Thoracic aorta (tissue), 2 donors: Measurements from ENCODE around the gene RGS1. TPM values are rescaled to one million over a fixed set of nuclear protein-coding genes. Genes with fewer than 3 reads are reported as not detected.
A peak's percentile ranks its signal among the peaks of the same experiment; 100 is the strongest.

Experiments
- ATAC-seq: fragments of 150-250 bp; one replicate; pipeline ENCODE4 v1.8.0; 2017; ENCODE audit warnings: low read depth; ENCODE audit not compliant: insufficient number of reproducible peaks, low FRiP score
- DNase-seq: peaks from one replicate; pipeline ENCODE4 v3.0.0-alpha.2; 2020; ENCODE audit warnings: low spot score
- H3K27ac ChIP-seq, 2 donors: fragments of 200-600 bp; sonication (generic); 1 replicate in 1 of 2; 2 replicates in 1 of 2; pipeline ENCODE4 v1.5.1; 2016; ENCODE audit warnings: mild to moderate bottlenecking in 2 of 2, moderate library complexity in 2 of 2
- H3K27me3 ChIP-seq: fragments of 200-600 bp; sonication (generic); replicated peaks from 2 replicates; pipeline ENCODE4 v1.6.0; 2016; ENCODE audit warnings: mild to moderate bottlenecking; ENCODE audit not compliant: insufficient read depth
- H3K36me3 ChIP-seq: fragments of 200-600 bp; sonication (generic); one replicate; pipeline ENCODE4 v1.5.1; 2016
- H3K4me1 ChIP-seq, 2 donors: fragments of 200-600 bp; sonication (generic); 1 replicate in 1 of 2; 2 replicates in 1 of 2; pipeline versions ENCODE4 v1.5.1 to v1.6.0; 2016; ENCODE audit warnings: low read depth in 2 of 2, mild to moderate bottlenecking in 1 of 2; ENCODE audit not compliant: control insufficient read depth in 1 of 2
- H3K4me3 ChIP-seq: fragments of 200-600 bp; sonication (generic); 2 replicates; pipeline ENCODE4 v1.5.1; 2016; ENCODE audit warnings: mild to moderate bottlenecking
- H3K9me3 ChIP-seq: fragments of 200-600 bp; sonication (generic); 2 replicates; pipeline ENCODE4 v1.5.1; 2016
- total RNA-seq, 2 donors: library from RNA; depleted of rRNA; stranded (reverse); fragments of >200 nt; gene quantifications; one replicate each; pipeline versions ENCODE4 v1.1.0 to v1.2.3, GENCODE V29; 2016
- TF ChIP-seq, protein P1 (sequence below): fragments of 200-600 bp; sonication (generic); IDR thresholded peaks from one replicate; pipeline ENCODE4 v1.5.1; 2019; ENCODE audit warnings: antibody characterized with exemption

RGS1 gene
- total RNA-seq, 2 donors from 2014 or later, result 54.0 to 127 TPM

DNA sequence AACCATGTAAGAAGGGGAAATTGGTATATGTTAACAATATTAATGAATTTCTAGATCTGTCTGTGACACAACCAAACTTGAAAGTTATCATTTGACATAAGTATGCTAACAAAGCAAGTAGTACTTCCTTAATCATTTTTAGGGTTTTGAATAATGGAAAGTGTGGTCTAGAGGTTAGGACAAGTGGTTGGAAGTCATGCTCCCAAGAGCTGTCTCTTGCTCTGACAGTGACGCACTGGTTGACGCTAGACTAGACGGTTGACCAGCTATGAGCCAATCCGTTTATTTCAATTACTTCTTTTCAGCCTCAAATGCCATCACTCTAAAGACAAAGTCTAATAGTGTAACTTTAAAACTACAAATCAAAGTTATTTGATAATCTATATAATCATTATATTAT is 20.7 kb upstream of the RGS1 start:
- Histone ChIP-seq H3K36me3 (no peaks in the 10 kb centered on the region), H3K9me3 (no peaks in the 10 kb centered on the region), H3K4me3 (no peak overlapping the region), H3K4me1 (peaks cover 18 to 32% of the 10 kb centered on the region in 2 donors), H3K27me3 (no peaks in the 10 kb centered on the region), H3K27ac (peak overlapping the region in 1 of 2 donors; percentile 46)
- ATAC-seq, result no peak
- no peak for DNase-seq
- TF ChIP-seq, protein P1, sequence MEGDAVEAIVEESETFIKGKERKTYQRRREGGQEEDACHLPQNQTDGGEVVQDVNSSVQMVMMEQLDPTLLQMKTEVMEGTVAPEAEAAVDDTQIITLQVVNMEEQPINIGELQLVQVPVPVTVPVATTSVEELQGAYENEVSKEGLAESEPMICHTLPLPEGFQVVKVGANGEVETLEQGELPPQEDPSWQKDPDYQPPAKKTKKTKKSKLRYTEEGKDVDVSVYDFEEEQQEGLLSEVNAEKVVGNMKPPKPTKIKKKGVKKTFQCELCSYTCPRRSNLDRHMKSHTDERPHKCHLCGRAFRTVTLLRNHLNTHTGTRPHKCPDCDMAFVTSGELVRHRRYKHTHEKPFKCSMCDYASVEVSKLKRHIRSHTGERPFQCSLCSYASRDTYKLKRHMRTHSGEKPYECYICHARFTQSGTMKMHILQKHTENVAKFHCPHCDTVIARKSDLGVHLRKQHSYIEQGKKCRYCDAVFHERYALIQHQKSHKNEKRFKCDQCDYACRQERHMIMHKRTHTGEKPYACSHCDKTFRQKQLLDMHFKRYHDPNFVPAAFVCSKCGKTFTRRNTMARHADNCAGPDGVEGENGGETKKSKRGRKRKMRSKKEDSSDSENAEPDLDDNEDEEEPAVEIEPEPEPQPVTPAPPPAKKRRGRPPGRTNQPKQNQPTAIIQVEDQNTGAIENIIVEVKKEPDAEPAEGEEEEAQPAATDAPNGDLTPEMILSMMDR, result no peak

DNA sequence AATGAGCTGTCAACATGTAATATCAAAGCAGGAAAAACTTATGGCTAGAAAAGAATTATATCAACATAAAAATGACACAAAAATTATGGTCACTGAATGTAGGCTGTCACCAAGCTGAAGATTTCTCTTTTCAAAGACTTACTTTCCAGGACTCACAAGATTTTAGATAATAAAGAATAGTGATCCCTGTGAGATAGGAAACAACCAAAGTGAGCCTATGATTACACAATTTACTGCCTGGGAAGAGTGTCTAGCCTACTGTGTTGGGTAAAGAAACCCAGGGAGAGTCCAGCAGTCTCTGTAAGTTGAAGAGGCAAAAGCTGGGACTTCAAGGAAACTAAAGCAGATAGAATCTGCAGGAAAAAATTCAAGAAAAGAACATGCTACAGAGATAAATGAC is 20.2 kb upstream of the RGS1 start:
- TF ChIP-seq, protein P1, result no peak
- Histone ChIP-seq H3K27me3 (no peaks in the 10 kb centered on the region), H3K9me3 (no peaks in the 10 kb centered on the region), H3K36me3 (no peaks in the 10 kb centered on the region), H3K27ac (peak overlapping the region in 1 of 2 donors; percentile 46), H3K4me1 (peaks cover 20 to 37% of the 10 kb centered on the region in 2 donors), H3K4me3 (no peak overlapping the region)
- DNase-seq (no peak), ATAC-seq (no peak)

DNA sequence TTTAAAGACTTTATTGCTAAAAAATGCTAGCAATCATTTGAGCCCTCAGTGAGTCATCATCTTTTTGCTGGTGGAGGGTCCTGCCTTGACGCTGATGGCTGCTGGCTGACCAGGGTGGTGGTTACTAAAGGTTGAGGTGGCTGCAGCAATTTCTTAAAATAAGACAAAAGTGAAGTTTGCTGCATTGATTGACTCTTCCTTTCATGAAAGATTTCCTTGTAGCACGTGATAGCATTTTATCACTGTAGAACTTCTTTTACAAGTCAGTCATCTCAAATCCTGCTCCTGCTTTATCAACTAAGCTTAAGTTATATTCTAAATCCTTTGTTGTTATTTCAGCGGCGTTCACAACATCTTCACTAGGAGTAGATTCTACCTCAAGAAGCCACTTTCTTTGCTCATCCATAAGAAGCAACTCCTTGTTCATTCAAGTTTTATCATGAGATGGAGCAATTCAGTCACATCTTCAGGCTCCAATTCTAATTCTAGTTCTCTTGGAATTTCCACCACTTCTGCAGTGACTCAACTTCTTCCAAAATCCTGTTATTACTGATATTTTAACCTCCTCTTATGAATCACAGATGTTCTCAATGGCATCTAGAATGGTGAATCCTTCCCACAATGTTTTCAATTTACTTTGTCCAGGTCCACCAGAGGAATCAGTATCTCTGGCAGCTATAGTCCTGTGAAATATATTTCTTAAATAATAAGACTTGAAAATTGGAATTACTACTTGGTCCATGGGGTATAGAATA is 17.6 kb upstream of the RGS1 start:
- Histone ChIP-seq H3K9me3 (no peaks in the 10 kb centered on the region), H3K4me3 (no peak overlapping the region), H3K4me1 (peaks cover 20 to 36% of the 10 kb centered on the region in 2 donors), H3K36me3 (no peaks in the 10 kb centered on the region), H3K27ac (peak overlapping the region; percentile 65 to 87), H3K27me3 (no peaks in the 10 kb centered on the region)
- TF ChIP-seq, protein P1, result no peak
- no peak for DNase-seq
- ATAC-seq, result no peak

DNA sequence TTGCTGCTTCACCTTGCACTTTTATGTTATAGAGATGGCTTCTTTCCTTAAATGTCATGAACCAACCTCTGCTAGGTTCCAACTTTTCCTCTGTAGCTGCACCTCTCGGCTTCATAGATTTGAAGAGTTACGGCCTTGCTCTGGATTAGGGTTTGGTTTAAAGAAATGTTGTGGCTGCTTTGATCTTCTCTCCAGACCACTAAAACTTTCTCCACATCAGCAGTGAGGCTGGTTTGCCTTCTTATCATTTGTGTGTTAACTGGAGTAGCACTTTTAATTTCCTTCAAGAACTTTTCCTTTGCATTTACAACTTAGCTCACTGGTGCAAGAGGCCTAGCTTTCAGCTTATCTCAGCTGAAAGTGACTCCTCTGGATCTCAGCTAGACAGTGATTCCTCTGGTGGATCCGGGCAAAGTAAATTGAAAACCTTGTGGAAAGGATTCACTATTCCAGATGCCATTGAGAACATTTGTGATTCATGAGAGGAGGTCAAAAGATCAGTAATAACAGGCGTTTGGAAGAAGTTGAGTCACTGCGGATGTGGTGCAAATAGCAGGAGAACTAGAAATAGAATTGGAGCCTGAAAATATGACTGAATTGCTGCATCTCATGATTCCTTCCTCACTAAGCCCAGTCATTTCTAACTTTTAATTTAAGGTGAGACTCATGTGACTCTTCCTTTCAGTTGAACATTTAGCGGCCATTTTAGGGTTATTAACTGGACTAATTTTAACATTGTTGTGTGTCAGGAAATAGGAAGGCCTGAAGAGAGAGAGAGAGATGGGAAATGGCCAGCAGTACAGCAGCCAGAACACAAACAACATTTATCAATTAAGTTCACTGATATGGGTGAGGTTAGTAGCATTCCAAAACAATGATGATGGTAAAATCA is 16.2 kb upstream of the RGS1 start:
- H3K4me3 ChIP-seq, result no peak overlapping the region
- TF ChIP-seq, protein P1, result no peak
- H3K36me3 ChIP-seq, result no peaks in the 10 kb centered on the region
- H3K27ac ChIP-seq, result peak overlapping the region; percentile 65 to 87
- no peaks in the 10 kb centered on the region for H3K9me3 ChIP-seq
- ATAC-seq (peak; percentile 86), DNase-seq (no peak)
- no peaks in the 10 kb centered on the region for H3K27me3 ChIP-seq
- peaks cover 11 to 31% of the 10 kb centered on the region in 2 donors for H3K4me1 ChIP-seq

DNA sequence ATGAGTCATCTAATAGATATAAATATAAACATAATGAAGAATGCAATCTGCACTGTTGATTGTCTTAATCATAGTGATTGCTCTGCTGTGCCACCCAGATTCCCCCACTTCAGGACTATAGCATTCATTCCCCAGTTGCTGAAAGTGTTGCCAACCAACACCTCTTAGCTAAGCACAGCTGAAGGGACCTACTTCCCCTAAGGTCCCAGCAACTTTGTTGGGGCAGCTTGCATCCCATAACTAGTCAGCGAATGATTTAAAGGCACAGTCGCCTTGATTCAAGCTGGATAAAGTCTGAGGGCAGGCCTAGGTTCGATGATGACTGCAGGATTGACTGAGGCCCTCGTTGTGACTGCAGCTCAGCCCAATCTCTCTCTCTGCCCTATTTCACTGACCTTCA is 14.3 kb upstream of the RGS1 start:
- no peaks in the 10 kb centered on the region for H3K27me3 ChIP-seq
- peaks cover 11 to 27% of the 10 kb centered on the region in 2 donors for H3K4me1 ChIP-seq
- DNase-seq, result no peak
- no peak for ATAC-seq
- H3K27ac ChIP-seq, result no peak overlapping the region
- no peaks in the 10 kb centered on the region for H3K36me3 ChIP-seq
- H3K9me3 ChIP-seq, result no peaks in the 10 kb centered on the region
- TF ChIP-seq, protein P1, result no peak
- no peak overlapping the region for H3K4me3 ChIP-seq
